Measurements from ENCODE around the gene AMOT.

The AMOT gene

DNA sequence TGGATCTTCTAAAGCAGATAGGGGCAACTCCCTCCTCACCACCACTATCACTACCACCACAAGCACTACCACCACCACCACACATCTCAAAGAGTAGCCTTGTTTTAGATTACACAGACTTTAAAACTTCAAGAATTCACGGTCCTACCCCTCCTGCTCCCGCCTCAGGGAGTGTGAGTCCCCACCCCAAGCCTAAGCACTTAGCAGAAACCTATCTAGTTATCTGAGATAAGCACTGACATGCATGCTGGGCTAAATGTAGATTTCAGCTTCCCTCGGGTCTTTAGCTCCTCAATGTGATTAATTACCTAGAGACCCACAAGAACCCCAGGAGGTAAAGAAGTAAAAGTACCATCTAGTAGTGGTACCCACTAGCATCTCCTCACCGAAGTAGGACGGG is 775 bp downstream of the AMOT start:
- no peak for DNase-seq

DNA sequence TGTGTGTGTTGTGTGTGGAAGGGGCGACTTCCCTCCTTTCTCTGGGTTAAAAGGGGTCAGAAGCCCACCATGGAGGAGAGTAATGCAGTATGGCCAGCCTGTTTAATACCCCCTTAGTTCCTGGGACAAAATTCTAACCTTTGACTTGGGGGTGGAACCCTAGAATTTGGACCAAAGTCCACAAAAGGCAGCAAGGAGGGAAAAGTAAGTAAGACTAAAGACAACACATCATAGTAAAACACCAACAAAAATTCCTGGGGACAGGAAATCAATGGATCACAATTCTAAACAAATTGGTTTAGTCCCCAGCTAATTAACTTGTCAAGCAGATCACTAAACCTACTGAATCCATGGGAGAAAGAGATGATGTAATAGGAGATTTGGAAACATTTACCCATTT is 3.1 kb downstream of the AMOT start:
- DNase-seq = no peak

DNA sequence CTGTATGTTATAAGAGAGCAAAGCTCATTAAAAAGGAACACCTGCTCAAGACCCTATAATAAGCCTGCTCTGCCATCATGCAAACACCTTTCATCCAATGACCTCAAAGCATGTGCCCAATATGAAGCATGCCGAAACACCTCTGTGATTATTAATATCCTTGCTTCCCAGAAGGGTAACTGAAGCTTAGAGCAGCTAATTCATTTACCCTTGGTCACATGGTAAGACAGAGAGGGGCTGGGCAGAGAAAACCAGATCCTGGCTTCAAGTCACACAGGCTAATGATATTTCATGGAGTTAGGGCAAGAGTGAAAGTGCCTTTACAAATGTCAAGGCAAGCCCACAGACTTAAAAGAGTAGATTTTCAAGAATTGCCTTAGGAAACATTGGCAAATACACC is 5.6 kb downstream of the AMOT start:
- no peak for DNase-seq

DNA sequence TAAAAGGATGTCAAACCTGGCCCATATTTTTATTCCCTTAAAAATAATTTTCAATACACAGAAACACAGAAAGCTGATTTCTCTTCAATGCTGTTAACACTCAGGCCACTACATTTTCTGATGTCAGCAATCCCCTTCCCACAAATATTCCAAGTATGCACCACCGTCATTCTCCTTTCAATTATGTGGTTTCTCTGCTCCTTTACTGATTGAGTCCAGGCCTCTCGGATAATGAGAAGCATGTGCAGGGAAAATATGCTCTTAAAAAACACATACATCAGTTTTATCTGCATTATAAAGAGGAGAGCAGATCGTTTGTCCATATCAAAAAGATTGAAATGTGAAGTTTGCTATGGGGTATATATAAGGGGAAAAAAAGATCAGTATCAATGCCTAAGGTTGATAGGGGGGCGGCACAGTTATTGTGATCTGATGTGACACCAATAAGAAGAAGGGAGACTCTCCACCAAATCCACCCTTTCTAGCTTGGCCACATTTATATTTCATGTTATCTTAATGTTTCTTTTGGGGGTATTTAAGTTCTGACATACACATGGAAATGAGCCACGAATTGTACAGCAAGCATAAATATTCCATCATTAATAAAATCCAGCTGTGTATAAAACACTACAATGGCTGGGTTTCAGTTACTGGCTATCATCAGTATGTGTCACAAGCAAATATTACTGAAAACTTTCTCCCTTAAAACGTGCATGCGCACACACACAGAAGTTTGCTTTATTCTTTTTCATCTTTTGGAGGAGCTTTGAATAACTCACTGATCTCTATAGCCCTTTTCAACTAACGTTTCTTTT is 6.4 kb downstream of the AMOT start:
- no peak for DNase-seq

DNA sequence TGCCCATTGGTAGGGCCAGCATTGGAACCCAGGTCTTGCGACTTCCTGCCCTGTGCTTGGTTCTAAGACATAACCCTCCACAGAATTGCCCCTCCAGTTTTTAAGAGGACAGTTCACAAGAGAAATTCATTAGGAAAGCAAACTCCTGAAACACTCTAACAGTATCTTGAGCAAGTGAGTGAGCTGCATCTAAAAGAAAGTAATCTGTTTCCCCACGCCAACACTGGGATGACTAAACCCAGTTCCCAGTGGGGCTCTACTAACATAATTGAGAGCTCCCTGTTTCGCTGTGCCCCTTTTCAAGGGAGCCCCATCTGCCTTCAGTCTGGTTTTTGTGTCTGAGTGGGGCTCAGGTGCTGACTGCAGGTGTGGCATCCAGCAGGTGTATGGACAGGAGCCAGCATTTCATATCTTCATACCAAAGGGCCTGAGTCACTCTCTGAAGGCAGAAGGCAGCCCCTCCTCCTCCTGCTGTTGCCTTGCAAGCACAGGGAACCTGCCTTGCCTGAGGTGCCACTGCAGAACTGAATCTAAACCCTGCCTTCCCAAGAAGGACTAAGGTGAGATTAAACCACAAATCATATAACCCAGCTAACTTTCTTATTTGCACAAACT is 8.0 kb downstream of the AMOT start:
- no peak for DNase-seq

GRCh38 chrX:112830540-112830939 is 10.1 kb downstream of the AMOT start:
- no peak for DNase-seq

- DNase-seq = no peak
These were observed 13.2 kb downstream of the AMOT start for GRCh38 chrX:112827292-112827903.

- DNase-seq = no peak
These were observed 14.6 kb downstream of the AMOT start for GRCh38 chrX:112826023-112826422.

- DNase-seq = no peak
These were observed 17.7 kb downstream of the AMOT start for GRCh38 chrX:112822892-112823291.

GRCh38 chrX:112820364-112821268 is 20.0 kb downstream of the AMOT start:
- DNase-seq = no peak

DNA sequence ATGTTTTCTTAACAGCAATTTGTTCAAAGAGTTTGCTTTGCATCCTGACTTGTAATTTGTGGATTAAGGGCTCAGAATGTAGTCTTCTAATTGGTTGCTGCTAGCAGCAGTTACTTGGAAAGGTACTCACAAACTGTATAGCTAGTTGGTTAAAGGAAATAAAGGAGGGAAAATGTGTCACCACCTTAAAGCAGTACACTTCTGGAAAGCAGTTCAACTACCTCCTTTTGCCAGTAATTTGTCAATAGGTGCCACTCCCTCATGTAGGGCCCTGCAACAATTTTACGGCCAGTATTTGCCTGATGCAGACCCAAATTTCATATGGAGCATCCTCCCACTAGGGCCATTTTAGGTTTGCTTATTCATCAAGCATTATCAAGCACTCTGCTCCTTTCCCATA is 20.8 kb downstream of the AMOT start:
- DNase-seq = no peak

DNA sequence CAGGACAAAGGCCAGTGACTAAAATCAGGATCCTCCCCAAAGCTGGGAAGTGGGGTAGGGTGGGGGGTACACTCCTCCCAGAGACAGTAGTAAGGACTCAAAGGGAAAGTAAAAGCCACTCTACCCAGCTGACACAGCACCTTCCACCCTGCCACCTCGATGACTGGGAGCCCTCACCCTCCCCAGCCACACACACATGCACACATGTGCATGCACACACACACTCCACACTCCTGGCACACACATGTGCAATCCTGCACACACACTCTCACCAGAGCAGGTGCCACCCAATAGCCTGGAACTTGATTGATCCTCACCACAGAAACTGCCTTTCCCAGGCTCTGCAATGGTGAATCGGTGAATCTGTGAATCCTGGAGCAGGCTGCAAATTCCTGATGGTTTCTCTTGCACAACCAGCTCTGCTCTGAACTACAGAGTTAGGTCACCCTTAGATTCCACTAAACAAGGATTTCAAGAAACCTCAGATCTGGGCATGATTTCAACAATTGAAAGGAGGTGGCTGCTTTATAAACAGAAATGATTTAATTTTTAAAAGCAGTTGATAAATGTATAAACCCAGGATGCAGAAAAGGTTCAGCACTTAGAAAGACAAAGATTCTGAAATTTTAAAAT is 21.5 kb downstream of the AMOT start:
- no peak for DNase-seq

DNA sequence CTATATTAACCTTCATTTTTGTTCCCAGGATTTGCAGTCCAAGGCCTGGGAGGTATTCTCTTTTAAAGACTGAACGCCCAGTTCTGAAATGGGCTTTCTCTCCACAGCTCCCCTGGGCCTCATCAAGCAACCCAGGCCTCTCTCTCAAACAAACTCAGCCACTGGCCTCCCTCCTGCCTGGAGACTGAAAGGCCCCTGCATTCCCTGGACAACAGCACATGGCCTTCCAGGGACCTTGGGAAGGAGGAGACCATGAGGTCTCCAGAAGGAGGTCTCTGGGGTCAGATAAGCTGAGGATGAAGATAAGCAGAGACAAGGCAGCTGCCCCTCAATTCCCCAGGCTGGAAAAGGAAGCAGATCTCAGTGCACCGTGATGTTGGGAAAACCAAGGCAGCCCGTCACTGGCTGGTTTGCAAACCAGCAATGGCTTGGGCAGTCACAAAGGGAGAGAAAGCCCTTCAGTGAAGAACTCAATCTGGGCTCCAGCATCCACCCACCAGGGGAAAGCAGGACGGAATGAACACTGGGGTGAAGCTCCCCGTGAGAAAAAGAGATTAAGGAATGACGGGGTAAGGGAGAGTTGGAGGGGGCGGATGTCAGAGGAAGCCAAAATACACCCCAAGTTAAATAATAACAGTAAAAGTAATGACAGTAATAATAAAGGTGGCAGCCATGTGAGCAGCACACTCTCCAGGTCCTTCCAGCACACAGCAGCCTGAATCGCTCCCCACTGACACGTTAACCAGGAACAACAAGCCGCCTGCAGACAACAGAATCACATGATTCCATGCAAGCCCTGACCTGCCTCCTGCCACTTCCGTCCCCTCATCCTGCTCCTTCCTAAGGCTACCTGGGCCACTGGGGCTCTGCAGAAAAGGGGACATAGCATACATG is 22.3 kb downstream of the AMOT start:
- no peak for DNase-seq

- DNase-seq = no peak
These were observed 23.7 kb downstream of the AMOT start for GRCh38 chrX:112816908-112817307.

GRCh38 chrX:112814496-112814895 is 26.1 kb downstream of the AMOT start:
- no peak for DNase-seq

GRCh38 chrX:112812741-112813140 is 27.9 kb downstream of the AMOT start:
- DNase-seq = no peak

DNA sequence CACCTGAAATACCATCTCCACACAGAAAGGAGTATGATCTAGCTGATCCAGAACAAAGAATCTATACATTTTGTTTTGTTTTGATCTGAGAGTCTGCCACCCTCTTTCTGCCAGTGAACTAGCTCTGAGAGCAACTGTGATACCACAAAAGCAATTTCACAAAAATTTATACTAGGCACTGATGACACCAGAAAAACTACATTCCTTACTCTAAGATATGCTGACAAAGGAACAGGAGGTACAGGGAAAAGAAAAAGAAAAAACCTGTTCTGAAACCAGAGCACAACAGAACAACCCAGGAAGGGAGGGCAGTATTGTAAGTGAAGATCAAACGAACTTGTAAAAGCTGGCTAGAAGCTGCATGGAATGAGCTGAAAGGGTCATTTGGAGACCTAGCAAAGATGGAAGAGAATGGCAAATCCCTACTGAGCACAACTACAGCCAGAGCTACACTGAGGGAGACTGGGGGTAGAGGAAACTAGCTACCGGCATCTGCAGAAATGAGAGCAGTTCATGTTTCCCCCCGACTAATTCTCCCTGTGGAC is 31.9 kb downstream of the AMOT start:
- no peak for DNase-seq

GRCh38 chrX:112808007-112808406 is 32.6 kb downstream of the AMOT start:
- DNase-seq = no peak

DNA sequence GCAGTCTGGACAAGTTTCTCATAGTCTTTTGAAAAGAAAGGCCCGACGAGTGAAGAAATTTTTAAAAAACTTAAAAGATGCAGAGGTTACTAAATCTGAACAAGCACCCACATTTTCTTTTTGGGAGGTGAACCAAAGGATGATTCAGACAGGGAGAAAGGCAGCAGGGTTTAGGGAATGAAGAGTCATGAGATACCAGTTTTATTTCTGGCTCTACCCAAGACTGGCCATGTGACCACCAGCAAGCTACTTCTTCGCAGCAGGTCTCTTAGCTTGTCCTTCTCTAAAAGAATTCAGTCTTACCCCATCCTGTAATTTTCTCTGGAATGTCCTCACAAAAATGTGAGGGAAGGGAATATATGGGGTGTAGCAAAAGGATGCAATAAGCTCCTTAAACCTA is 37.6 kb downstream of the AMOT start:
- DNase-seq = no peak

DNA sequence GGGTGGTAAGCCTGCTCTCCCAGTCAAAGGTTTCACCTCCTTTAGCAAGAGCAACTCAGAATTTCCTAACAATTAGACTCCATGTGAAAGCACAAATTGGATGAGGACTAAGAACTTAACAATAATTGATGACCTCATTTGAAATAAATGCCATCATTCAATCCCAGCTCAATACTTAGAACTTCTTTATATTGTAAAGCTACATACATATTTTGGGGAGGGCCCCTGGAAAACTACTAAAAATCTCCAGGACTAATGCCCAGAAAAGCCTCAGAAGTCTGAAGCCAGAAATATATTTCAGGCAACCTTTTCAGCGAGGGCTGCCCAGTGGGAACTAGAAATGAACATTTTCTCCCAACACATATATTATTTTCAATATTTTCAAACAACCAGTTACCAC is 38.1 kb downstream of the AMOT start:
- no peak for DNase-seq

Measured in CD4-positive, alpha-beta T cell treated with Interferon gamma for 1 hour (primary cell).